GM12878 (cell line): ENCODE measurements around the gene DUSP22. TPM values are rescaled to one million over a fixed set of nuclear protein-coding genes. Genes with fewer than 3 reads are reported as not detected.
A peak's percentile ranks its signal among the peaks of the same experiment; 100 is the strongest.

ENCODE experiments used
- ATF7 ChIP-seq: fragments of 450-650 bp; IDR thresholded peaks from 2 replicates; pipeline ENCODE4 v1.6.1; 2016; ENCODE audit warnings: low read depth, mild to moderate bottlenecking
- CBX3 ChIP-seq: fragments of 200-600 bp; sonication (generic); IDR thresholded peaks from 2 replicates; pipeline ENCODE4 v1.6.1; 2016; ENCODE audit warnings: low read depth, borderline replicate concordance
- CHD4 ChIP-seq: fragments of 200-600 bp; sonication (generic); IDR thresholded peaks from 2 replicates; pipeline ENCODE4 v1.6.1; 2016; ENCODE audit warnings: mild to moderate bottlenecking
- ETV6 ChIP-seq, 2 experiments: fragments of 450-650 bp in 1 of 2; IDR thresholded peaks in 1 of 2; conservative IDR thresholded peaks in 1 of 2; 2 replicates each; pipeline ENCODE4 v1.6.1; 2014; ENCODE audit warnings: antibody characterized with exemption in 1 of 2, borderline replicate concordance in 1 of 2, low read depth in 1 of 2, mild to moderate bottlenecking in 1 of 2, moderate library complexity in 1 of 2
- FOXK2 ChIP-seq: fragments of 450-650 bp; IDR thresholded peaks from 2 replicates; pipeline ENCODE4 v1.6.1; 2017; ENCODE audit warnings: mild to moderate bottlenecking, moderate library complexity
- FOXM1 ChIP-seq: IDR thresholded peaks from 2 replicates; pipeline ENCODE4 v1.6.1; 2012; ENCODE audit warnings: low read depth, mild to moderate bottlenecking, inconsistent platforms, low read length, moderate library complexity
- IRF3 ChIP-seq: fragments of 450-650 bp; IDR thresholded peaks from 2 replicates; pipeline ENCODE4 v1.6.1; 2014; ENCODE audit warnings: mild to moderate bottlenecking
- LARP7 ChIP-seq: fragments of 450-650 bp; IDR thresholded peaks from 2 replicates; pipeline ENCODE4 v1.6.1; 2017; ENCODE audit warnings: mild to moderate bottlenecking
- MEF2A ChIP-seq: IDR thresholded peaks from 2 replicates; pipeline ENCODE4 v1.6.1; 2011; ENCODE audit warnings: low read depth, mild to moderate bottlenecking, low read length, moderate library complexity; ENCODE audit not compliant: insufficient read depth
- NBN ChIP-seq: fragments of 450-650 bp; IDR thresholded peaks from 2 replicates; pipeline ENCODE4 v1.6.1; 2016
- NR2F1 ChIP-seq: fragments of 450-650 bp; conservative IDR thresholded peaks from 2 replicates; pipeline ENCODE4 v1.6.1; 2017; ENCODE audit warnings: mild to moderate bottlenecking
- POU2F2 ChIP-seq: IDR thresholded peaks from 3 replicates; pipeline ENCODE4 v1.6.1; 2011; ENCODE audit warnings: low read depth, mild to moderate bottlenecking, low read length, borderline replicate concordance
- RAD21 ChIP-seq: IDR thresholded peaks from 2 replicates; pipeline ENCODE4 v1.6.1; 2011; ENCODE audit warnings: mild to moderate bottlenecking, low read depth, low read length, moderate library complexity; ENCODE audit not compliant: insufficient read depth
- SIN3A ChIP-seq: IDR thresholded peaks from 2 replicates; pipeline ENCODE4 v1.6.1; 2012; ENCODE audit warnings: low read depth, low read length, improper control_type of control experiment
- SMARCA5 ChIP-seq: fragments of 450-650 bp; IDR thresholded peaks from 2 replicates; pipeline ENCODE4 v1.6.1; 2017; ENCODE audit warnings: mild to moderate bottlenecking
- SRF ChIP-seq, 2 experiments: IDR thresholded peaks; 2 replicates each; pipeline ENCODE4 v1.6.1; 2011; ENCODE audit warnings: low read depth in 2 of 2, low read length in 2 of 2, mild to moderate bottlenecking in 1 of 2, moderate library complexity in 1 of 2
- STAT1 ChIP-seq: fragments of 450-650 bp; conservative IDR thresholded peaks from 2 replicates; pipeline ENCODE4 v1.6.1; 2014; ENCODE audit warnings: antibody characterized with exemption, mild to moderate bottlenecking
- TAF1 ChIP-seq: IDR thresholded peaks from 2 replicates; pipeline ENCODE4 v1.6.1; 2011; ENCODE audit warnings: mild to moderate bottlenecking, low read depth, low read length, borderline replicate concordance
- WRNIP1 ChIP-seq: IDR thresholded peaks from 2 replicates; pipeline ENCODE4 v1.6.1; 2011; ENCODE audit warnings: low read depth, low read length, improper control_type of control experiment, borderline replicate concordance
- ZNF207 ChIP-seq: fragments of 450-650 bp; IDR thresholded peaks from 2 replicates; pipeline ENCODE4 v1.6.1; 2014; ENCODE audit warnings: antibody characterized with exemption, mild to moderate bottlenecking, borderline replicate concordance
- polyA plus RNA-seq, 11 experiments: library from polyadenylated mRNA; depleted of rRNA in 4 of 11; unstranded in 6 of 11; stranded (reverse) in 5 of 11; fragments of >200 nt; fragmentation: Nextera tagmentation in 4 of 11; fragmentation: Illumina TruSeq in 1 of 11; extraction: Ambion mirVana in 4 of 11; extraction: Trizol in 1 of 11; gene quantifications; 1 replicate in 1 of 11; 2 replicates in 10 of 11; pipeline versions ENCODE4 v1.2.1 to v1.2.3, GENCODE V29; 2011 to 2016; ENCODE audit warnings: inconsistent platforms in 2 of 11, missing spikeins in 2 of 11, low read depth in 1 of 11
- total RNA-seq, 4 experiments: library from RNA; depleted of rRNA in 3 of 4; stranded (reverse); fragments of >200 nt in 3 of 4; fragmentation: Illumina TruSeq in 1 of 4; extraction: Trizol in 1 of 4; gene quantifications; 2 replicates each; pipeline versions ENCODE4 v1.2.1 to v1.2.3, GENCODE V29; 2013 to 2021
- TF ChIP-seq, protein P1 (sequence below): fragments of 450-650 bp; IDR thresholded peaks from 2 replicates; pipeline ENCODE4 v1.6.1; 2017; ENCODE audit warnings: antibody characterized with exemption, mild to moderate bottlenecking, moderate library complexity
- TF ChIP-seq, protein P2 (sequence below): fragments of 450-650 bp; conservative IDR thresholded peaks from 2 replicates; pipeline ENCODE4 v1.6.1; 2017; ENCODE audit warnings: mild to moderate bottlenecking, moderate library complexity
- TF ChIP-seq, protein P3 (sequence below): fragments of 150-350 bp; IDR thresholded peaks from 2 replicates; pipeline ENCODE4 v1.6.1; 2016; ENCODE audit warnings: low read depth, low read length

Gene DUSP22
- total and polyA plus RNA-seq, 10 of the 15 experiments (the other 5 are each of a cell fraction or from before 2014, with no cell fraction given) = 78.9 to 156 (median 107) TPM

DNA sequence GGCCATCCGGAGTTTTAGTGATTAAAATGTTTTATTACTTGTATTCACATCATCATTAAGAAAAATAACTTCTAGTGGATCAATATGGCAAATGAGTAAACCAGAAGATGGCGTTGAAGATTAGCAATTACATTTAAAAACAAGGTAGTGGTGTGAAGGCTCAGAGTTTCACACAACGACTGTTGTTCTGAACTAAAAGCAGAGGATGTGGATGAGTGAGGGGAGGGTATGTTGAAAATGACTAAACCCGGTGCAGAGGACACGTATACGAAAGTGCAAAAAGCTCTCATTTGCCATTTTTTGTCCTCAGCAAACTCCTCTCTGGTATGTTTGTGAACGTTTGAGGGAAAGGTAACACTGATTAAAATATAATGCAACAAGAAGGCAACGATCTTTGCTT is 97.3 kb downstream of the DUSP22 start (continued):
- TF ChIP-seq, protein P1, sequence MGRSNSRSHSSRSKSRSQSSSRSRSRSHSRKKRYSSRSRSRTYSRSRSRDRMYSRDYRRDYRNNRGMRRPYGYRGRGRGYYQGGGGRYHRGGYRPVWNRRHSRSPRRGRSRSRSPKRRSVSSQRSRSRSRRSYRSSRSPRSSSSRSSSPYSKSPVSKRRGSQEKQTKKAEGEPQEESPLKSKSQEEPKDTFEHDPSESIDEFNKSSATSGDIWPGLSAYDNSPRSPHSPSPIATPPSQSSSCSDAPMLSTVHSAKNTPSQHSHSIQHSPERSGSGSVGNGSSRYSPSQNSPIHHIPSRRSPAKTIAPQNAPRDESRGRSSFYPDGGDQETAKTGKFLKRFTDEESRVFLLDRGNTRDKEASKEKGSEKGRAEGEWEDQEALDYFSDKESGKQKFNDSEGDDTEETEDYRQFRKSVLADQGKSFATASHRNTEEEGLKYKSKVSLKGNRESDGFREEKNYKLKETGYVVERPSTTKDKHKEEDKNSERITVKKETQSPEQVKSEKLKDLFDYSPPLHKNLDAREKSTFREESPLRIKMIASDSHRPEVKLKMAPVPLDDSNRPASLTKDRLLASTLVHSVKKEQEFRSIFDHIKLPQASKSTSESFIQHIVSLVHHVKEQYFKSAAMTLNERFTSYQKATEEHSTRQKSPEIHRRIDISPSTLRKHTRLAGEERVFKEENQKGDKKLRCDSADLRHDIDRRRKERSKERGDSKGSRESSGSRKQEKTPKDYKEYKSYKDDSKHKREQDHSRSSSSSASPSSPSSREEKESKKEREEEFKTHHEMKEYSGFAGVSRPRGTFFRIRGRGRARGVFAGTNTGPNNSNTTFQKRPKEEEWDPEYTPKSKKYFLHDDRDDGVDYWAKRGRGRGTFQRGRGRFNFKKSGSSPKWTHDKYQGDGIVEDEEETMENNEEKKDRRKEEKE = no peak
- TF ChIP-seq FOXK2 (no peak), IRF3 (no peak), MEF2A (no peak), LARP7 (no peak), ZNF207 (no peak), NBN (peak; percentile 83; the same call in 1 of the 2 replicates), SRF (IDR thresholded peaks at IDR 0.05; ENCODE audit: low read depth in 2 of 2, low read length in 2 of 2) (no peak), POU2F2 (peak; percentile 42; the same call in 1 of the 3 replicates), STAT1 (no peak), SIN3A (no peak), NR2F1 (no peak), RAD21 (peak; percentile 50), CBX3 (no peak), FOXM1 (peak; percentile 79), SMARCA5 (no peak), WRNIP1 (no peak), ETV6 (conservative IDR thresholded peaks at IDR 0.05 in 1 of 2, IDR thresholded peaks at IDR 0.05 in 1 of 2; ENCODE audit: borderline replicate concordance in 1 of 2, low read depth in 1 of 2) (no peak), TAF1 (peak; percentile 42; the same call in 1 of the 2 replicates), ATF7 (peak; percentile 60), CHD4 (no peak)
- TF ChIP-seq, protein P2, sequence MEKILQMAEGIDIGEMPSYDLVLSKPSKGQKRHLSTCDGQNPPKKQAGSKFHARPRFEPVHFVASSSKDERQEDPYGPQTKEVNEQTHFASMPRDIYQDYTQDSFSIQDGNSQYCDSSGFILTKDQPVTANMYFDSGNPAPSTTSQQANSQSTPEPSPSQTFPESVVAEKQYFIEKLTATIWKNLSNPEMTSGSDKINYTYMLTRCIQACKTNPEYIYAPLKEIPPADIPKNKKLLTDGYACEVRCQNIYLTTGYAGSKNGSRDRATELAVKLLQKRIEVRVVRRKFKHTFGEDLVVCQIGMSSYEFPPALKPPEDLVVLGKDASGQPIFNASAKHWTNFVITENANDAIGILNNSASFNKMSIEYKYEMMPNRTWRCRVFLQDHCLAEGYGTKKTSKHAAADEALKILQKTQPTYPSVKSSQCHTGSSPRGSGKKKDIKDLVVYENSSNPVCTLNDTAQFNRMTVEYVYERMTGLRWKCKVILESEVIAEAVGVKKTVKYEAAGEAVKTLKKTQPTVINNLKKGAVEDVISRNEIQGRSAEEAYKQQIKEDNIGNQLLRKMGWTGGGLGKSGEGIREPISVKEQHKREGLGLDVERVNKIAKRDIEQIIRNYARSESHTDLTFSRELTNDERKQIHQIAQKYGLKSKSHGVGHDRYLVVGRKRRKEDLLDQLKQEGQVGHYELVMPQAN = no peak
- TF ChIP-seq, protein P3, sequence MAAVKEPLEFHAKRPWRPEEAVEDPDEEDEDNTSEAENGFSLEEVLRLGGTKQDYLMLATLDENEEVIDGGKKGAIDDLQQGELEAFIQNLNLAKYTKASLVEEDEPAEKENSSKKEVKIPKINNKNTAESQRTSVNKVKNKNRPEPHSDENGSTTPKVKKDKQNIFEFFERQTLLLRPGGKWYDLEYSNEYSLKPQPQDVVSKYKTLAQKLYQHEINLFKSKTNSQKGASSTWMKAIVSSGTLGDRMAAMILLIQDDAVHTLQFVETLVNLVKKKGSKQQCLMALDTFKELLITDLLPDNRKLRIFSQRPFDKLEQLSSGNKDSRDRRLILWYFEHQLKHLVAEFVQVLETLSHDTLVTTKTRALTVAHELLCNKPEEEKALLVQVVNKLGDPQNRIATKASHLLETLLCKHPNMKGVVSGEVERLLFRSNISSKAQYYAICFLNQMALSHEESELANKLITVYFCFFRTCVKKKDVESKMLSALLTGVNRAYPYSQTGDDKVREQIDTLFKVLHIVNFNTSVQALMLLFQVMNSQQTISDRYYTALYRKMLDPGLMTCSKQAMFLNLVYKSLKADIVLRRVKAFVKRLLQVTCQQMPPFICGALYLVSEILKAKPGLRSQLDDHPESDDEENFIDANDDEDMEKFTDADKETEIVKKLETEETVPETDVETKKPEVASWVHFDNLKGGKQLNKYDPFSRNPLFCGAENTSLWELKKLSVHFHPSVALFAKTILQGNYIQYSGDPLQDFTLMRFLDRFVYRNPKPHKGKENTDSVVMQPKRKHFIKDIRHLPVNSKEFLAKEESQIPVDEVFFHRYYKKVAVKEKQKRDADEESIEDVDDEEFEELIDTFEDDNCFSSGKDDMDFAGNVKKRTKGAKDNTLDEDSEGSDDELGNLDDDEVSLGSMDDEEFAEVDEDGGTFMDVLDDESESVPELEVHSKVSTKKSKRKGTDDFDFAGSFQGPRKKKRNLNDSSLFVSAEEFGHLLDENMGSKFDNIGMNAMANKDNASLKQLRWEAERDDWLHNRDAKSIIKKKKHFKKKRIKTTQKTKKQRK = no peak
